Muscle of leg (tissue), 11 donors: ENCODE measurements around the gene REM2. TPM values are rescaled to one million over a fixed set of nuclear protein-coding genes. Genes with fewer than 3 reads are reported as not detected.
A peak's percentile ranks its signal among the peaks of the same experiment; 100 is the strongest.

Source experiments
- DNase-seq: peaks from one replicate; pipeline ENCODE4 v3.0.0; 2013
- H3K27ac ChIP-seq: one replicate; pipeline ENCODE4 v1.5.1; 2013; ENCODE audit warnings: mild to moderate bottlenecking, low read length, control low read depth
- H3K27me3 ChIP-seq: one replicate; pipeline ENCODE4 v1.6.1; 2013; ENCODE audit warnings: low read length; ENCODE audit not compliant: control insufficient read depth, insufficient read depth
- H3K36me3 ChIP-seq: one replicate; pipeline ENCODE4 v1.6.1; 2013; ENCODE audit warnings: low read length; ENCODE audit not compliant: control insufficient read depth, insufficient read depth
- H3K4me1 ChIP-seq: one replicate; pipeline ENCODE4 v1.6.1; 2013; ENCODE audit warnings: low read length; ENCODE audit not compliant: control insufficient read depth, insufficient read depth
- H3K4me3 ChIP-seq: one replicate; pipeline ENCODE4 v1.5.1; 2013; ENCODE audit warnings: low read length, control low read depth
- H3K9me3 ChIP-seq: replicated peaks from 2 replicates; pipeline ENCODE4 v1.6.1; 2013; ENCODE audit warnings: low read depth, low read length; ENCODE audit not compliant: control insufficient read depth
- WGBS: methylation state at CpG from one replicate; pipeline ENCODE4 v1.1.5; 2013; ENCODE audit warnings: missing lambda C conversion rate; ENCODE audit not compliant: insufficient coverage; 5-methylcytosine and 5-hydroxymethylcytosine counted together
- polyA plus RNA-seq, 8 donors: library from polyadenylated mRNA; unstranded; fragments of 120-200 nt; gene quantifications; one replicate each; pipeline versions ENCODE4 v1.2.1 to v1.2.3, GENCODE V29; 2013; ENCODE audit warnings: inconsistent platforms in 1 of 8, low replicate concordance in 1 of 8; ENCODE audit not compliant: insufficient read length in 8 of 8, insufficient read depth in 1 of 8
- total RNA-seq: library from RNA; stranded (reverse); fragments of 120-200 nt; gene quantifications from one replicate; pipeline ENCODE4 v1.2.4, GENCODE V29; 2013

The REM2 gene
- total and polyA plus RNA-seq, 9 donors: 0.13 to 0.32 (median 0.18) TPM; not detected in 1

DNA sequence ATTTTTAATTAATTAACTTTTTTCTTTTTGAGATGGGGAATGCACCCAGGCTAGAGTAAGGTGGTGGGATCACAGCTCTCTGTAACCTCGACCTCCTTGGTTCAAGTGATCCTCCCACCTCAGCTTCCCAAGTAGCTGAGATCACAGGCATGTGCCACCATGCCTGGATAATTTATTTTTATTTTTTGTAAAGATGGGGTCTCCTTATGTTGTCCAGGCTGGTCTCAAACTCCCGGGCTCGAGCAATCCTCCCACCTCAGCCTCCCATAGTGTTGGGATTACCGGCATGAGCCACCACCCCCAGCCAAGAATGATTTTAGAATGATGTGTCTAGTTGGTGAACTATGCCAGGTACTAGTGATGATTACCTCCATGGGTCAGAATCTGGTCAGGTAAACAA is 18.0 kb upstream of the REM2 start:
- no peak for DNase-seq
- WGBS: no CpG with 5 or more reads among the region's 4 CpGs
- no peaks in the 10 kb centered on the region for H3K4me1 ChIP-seq
- no peaks in the 10 kb centered on the region for H3K36me3 ChIP-seq
- H3K27ac ChIP-seq: no peak overlapping the region
- no peak overlapping the region for H3K4me3 ChIP-seq
- H3K9me3 ChIP-seq: no peaks in the 10 kb centered on the region
- no peaks in the 10 kb centered on the region for H3K27me3 ChIP-seq

DNA sequence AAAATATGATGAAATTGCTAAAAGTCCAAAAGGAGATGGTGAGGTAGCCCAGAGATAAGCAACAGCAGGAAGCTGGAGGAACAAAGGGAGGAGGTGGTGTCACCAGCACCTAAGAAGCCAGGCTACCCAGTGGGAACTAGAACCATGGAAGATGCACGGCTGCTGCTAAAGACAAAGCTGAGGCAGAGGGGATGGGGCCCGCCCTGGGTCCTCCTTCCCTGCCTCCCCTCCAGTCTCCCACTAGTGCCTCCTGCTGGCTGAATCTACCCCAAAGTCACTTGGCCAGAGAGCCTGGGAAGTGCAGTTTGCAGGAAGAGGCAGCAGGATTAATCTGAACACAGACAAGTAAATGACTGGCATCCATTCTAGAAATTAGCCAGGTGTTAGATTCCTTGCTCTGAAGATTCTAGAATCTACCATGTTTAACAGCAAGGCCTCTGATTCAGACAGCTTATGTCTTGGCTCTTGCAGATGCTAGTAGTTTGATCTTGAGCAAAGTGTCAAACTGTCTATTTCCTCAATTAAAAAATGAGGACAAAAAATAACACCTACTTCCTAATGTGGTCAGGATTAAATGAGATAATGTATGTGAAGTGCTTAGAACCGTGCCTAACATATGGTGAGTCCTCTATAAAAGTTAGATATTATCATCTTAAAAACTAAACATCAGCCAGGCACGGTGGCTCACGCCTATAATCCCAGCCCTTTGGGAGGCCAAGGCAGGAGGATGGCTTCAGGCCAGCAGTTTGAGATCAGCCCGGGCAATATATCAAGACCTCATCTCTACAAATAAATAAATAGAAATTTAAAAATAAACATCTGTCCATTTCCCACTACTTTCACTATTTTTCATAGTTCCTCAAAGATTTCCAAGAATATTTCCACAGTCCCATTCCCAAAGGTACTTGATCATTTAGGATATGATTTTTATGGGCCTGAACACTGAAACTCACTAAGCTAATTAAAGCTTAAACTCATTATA is 17.3 kb upstream of the REM2 start:
- Histone ChIP-seq H3K9me3 (no peaks in the 10 kb centered on the region), H3K27ac (no peak overlapping the region), H3K4me3 (no peak overlapping the region), H3K27me3 (no peaks in the 10 kb centered on the region), H3K4me1 (peaks cover 4% of the 10 kb centered on the region), H3K36me3 (no peaks in the 10 kb centered on the region)
- 33% methylated on average over 1 of the region's 6 CpGs for WGBS
- DNase-seq: no peak

DNA sequence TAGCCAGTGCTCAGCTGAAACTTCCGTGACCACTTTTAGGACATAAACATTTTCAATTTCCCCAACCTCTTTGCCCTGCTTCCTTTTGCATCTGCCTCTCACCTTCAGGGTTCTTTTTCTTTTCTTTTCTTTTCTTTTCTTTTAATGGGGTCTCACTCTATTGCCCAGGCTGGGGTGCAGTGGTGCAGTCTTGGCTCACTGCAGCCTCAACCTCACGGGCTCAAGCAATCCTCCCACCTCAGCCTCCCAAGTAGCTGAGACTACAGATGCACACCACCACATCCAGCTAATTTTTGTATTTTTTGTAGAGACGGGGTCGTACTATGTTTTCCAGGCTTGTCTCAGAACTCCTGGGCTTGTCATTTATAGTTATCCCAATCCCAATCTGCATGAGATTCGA is 16.1 kb upstream of the REM2 start:
- WGBS: 100% methylated on average over 1 of the region's 5 CpGs
- no peak overlapping the region for H3K4me3 ChIP-seq
- no peak for DNase-seq
- H3K27ac ChIP-seq: no peak overlapping the region
- no peaks in the 10 kb centered on the region for H3K9me3 ChIP-seq
- no peaks in the 10 kb centered on the region for H3K27me3 ChIP-seq
- H3K4me1 ChIP-seq: peaks cover 7% of the 10 kb centered on the region
- no peaks in the 10 kb centered on the region for H3K36me3 ChIP-seq

DNA sequence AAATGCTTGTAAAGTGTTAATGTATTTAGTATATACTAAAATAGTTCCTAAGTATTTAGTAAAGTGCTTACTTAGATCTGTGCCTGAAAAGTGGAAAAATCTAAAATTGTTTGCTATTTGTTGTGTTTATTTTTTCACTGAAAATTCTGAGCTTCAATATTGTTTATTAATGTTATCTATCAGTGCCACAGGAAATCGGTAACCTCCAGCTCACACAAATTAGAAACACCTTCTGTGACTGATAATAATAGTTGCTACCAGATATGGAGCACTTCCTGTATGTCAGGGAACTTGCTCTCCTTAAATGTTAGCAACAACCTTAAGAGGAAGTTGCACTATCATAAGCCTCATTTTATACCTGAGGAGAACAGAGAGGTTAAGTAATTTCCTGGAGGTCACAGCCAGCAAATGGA is 12.2 kb upstream of the REM2 start:
- H3K4me3 ChIP-seq: peak overlapping the region; percentile 87
- H3K27me3 ChIP-seq: no peaks in the 10 kb centered on the region
- peak overlapping the region; percentile 97 for H3K27ac ChIP-seq
- no peaks in the 10 kb centered on the region for H3K9me3 ChIP-seq
- WGBS: no CpG with 5 or more reads among the region's 1 CpG
- peaks cover 25% of the 10 kb centered on the region for H3K36me3 ChIP-seq
- H3K4me1 ChIP-seq: peaks cover 14% of the 10 kb centered on the region
- no peak for DNase-seq

DNA sequence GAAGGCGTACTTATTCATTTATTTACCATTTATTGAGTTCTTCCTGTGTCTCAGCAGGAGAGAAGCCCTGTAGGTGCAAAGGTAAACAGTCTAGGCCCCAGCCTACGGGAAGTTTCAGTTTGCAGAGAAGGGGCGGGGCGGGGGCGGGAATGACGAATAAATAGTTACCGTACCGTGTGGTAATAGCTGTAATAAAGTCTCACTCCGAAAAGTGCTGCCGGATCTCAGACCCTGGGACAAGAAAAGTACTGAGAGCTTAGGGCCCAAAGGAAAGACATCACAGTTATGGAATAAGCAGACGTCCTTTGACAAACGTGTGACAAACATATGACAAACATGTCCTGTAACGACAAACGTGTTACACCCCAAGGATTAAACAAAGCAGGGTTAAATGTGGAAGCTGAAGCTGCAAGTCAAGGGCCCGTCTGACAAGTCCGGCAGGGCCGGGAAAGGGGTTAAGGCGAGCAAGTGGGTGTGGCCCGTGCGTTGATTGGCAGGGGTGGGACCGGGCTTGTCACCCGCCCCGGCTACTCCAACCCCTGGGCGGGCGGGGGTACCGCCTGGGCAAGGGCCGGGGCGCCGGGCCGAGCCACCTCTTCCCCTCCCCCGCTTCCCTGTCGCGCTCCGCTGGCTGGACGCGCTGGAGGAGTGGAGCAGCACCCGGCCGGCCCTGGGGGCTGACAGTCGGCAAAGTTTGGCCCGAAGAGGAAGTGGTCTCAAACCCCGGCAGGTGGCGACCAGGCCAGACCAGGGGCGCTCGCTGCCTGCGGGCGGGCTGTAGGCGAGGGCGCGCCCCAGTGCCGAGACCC is 11.6 kb upstream of the REM2 start, which contains the start of gene LRP10:
TSS of gene LRP10 (plus strand) at position 517 of the 809 bp plus-strand sequence. CDS start 564 bp downstream, outside the sequence.
- peak within 1 kb of the TSS; percentile 97 for H3K27ac ChIP-seq

DNA sequence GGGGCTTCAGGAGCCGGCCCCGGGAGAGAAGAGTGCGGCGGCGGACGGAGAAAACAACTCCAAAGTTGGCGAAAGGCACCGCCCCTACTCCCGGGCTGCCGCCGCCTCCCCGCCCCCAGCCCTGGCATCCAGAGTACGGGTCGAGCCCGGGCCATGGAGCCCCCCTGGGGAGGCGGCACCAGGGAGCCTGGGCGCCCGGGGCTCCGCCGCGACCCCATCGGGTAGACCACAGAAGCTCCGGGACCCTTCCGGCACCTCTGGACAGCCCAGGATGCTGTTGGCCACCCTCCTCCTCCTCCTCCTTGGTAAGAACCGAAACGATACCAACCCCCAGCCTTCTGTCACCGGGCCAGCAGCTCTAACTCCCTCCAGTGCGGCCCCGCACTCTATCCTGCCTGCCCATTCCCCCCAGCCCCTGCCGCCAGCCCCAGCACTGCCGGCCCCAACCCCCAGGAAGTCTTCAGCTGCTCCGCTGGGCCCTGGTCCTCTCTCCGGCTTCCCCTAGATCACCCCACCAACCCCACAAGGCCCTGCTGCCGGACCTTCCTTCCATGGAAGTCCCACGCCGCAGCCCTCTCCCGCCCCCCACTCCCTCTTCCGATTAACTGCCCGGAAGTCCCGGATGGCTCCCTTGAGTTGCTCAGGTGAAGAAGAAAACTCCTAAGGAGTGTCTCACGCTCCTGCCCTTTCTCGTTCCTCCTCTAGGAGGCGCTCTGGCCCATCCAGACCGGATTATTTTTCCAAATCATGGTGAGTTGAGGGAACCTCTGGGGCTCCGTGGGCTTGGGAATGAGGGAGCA is 10.8 kb upstream of the REM2 start:
- peaks cover 14% of the 10 kb centered on the region for H3K4me1 ChIP-seq

More for the DNA sequence above, 11.6 kb upstream of the REM2 start, which contains the start of gene LRP10:
- Histone ChIP-seq H3K27me3 (no peaks in the 10 kb centered on the region), H3K9me3 (no peaks in the 10 kb centered on the region), H3K4me1 (peaks cover 14% of the 10 kb centered on the region), H3K4me3 (peak within 1 kb of the TSS; percentile 87), H3K36me3 (peaks cover 31% of the 10 kb centered on the region)
- DNase-seq: peak; percentile 97
- under 1% methylated on average over 45 of the region's 50 CpGs for WGBS

DNA sequence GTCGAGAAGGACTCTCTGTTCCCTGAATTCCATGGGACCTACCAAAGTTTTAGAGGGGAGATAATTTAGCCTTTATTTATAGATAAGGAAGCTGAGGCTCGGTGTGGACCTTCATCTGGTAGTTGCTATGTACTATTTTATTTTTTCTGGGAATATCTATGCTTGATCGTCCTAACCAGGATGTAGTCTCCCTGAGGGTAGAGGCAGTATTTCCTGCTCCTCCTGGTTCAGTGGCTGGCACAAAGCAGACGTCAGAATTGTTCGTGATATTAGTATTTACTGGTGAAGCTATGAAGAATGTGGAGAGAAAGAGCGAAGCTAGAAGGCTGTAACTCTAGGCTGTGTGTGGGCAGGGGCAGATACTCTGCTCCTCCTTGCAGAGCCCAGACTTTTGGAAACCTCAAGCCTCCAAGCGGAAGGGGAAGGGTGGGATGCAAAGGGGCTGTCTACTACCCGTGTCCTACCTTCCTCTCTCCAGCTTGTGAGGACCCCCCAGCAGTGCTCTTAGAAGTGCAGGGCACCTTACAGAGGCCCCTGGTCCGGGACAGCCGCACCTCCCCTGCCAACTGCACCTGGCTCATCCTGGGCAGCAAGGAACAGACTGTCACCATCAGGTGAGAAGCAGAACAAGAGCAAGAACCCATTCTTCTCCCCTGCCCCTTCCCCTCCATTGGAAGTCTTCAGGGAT is 10.0 kb upstream of the REM2 start:
- WGBS: 47% methylated on average over 6 of the region's 10 CpGs
- H3K36me3 ChIP-seq: peaks cover 46% of the 10 kb centered on the region
- DNase-seq: no peak
- peak overlapping the region; percentile 97 for H3K27ac ChIP-seq
- no peaks in the 10 kb centered on the region for H3K9me3 ChIP-seq
- no peaks in the 10 kb centered on the region for H3K27me3 ChIP-seq
- peak overlapping the region; percentile 87 for H3K4me3 ChIP-seq
- H3K4me1 ChIP-seq: peaks cover 14% of the 10 kb centered on the region

More for the DNA sequence above, 10.8 kb upstream of the REM2 start:
- H3K27ac ChIP-seq: peak overlapping the region; percentile 97
- peak overlapping the region; percentile 87 for H3K4me3 ChIP-seq
- H3K36me3 ChIP-seq: peaks cover 39% of the 10 kb centered on the region
- peak; percentile 92 for DNase-seq
- WGBS: 0% methylated on average over 42 of the region's 45 CpGs
- H3K27me3 ChIP-seq: no peaks in the 10 kb centered on the region
- no peaks in the 10 kb centered on the region for H3K9me3 ChIP-seq

DNA sequence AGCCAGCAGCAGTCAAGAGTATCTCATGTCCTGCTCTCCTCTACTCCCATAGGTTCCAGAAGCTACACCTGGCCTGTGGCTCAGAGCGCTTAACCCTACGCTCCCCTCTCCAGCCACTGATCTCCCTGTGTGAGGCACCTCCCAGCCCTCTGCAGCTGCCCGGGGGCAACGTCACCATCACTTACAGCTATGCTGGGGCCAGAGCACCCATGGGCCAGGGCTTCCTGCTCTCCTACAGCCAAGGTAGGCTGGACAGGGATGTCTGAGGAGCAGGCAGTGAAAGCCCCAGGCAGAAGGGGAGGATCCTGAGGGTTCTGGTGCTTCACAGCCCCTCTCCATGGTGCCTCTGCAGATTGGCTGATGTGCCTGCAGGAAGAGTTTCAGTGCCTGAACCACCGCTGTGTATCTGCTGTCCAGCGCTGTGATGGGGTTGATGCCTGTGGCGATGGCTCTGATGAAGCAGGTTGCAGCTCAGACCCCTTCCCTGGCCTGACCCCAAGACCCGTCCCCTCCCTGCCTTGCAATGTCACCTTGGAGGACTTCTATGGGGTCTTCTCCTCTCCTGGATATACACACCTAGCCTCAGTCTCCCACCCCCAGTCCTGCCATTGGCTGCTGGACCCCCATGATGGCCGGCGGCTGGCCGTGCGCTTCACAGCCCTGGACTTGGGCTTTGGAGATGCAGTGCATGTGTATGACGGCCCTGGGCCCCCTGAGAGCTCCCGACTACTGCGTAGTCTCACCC is 7.8 kb upstream of the REM2 start:
- Histone ChIP-seq H3K27ac (no peak overlapping the region), H3K27me3 (no peaks in the 10 kb centered on the region), H3K36me3 (peaks cover 54% of the 10 kb centered on the region), H3K4me3 (no peak overlapping the region), H3K9me3 (no peaks in the 10 kb centered on the region), H3K4me1 (peaks cover 14% of the 10 kb centered on the region)
- DNase-seq: no peak
- 89% methylated on average over 15 of the region's 15 CpGs for WGBS
